B cell (primary cell): Measurements from ENCODE around the gene PWWP2B.

Source experiments
- EZH2 ChIP-seq: IDR thresholded peaks from 2 replicates; pipeline ENCODE4 v1.6.1; 2012; ENCODE audit warnings: borderline replicate concordance, low read depth, mild to moderate bottlenecking, moderate library complexity, low read length; ENCODE audit not compliant: insufficient read depth, poor library complexity, severe bottlenecking
- TF ChIP-seq, protein P1 (sequence below): fragments of 200-600 bp; IDR thresholded peaks from one replicate; pipeline ENCODE4 v1.8.0; 2022; ENCODE audit warnings: antibody characterized with exemption, mild to moderate bottlenecking

DNA sequence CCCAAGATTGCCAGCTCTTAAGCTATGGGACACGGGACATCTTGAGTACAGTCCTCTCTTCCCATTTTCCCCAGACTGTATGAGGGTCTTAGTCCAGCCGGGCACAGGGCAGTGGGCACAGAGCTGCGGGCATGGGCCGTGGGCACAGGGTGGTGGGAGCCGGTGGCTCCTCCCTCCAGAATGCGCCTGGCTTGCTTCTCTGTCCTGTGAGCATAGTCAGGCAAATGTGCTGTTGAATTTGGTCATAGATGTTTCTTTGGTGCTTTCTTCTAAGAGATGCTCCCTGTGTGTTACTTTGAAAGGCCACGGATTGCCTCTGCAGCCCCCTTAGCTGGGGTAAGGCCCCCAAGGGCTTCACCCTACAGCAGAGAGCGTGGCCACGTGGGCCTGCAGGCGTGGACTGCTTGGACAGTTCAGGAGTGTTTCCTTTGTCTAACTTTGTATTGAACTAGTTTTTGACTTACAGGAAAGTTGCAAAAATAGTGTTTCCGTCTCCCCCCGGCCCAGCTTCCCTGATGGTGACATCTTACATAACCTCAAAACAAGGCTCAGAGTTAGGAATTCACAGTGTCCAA is 40.3 kb upstream of the PWWP2B start:
- TF ChIP-seq, protein P1, sequence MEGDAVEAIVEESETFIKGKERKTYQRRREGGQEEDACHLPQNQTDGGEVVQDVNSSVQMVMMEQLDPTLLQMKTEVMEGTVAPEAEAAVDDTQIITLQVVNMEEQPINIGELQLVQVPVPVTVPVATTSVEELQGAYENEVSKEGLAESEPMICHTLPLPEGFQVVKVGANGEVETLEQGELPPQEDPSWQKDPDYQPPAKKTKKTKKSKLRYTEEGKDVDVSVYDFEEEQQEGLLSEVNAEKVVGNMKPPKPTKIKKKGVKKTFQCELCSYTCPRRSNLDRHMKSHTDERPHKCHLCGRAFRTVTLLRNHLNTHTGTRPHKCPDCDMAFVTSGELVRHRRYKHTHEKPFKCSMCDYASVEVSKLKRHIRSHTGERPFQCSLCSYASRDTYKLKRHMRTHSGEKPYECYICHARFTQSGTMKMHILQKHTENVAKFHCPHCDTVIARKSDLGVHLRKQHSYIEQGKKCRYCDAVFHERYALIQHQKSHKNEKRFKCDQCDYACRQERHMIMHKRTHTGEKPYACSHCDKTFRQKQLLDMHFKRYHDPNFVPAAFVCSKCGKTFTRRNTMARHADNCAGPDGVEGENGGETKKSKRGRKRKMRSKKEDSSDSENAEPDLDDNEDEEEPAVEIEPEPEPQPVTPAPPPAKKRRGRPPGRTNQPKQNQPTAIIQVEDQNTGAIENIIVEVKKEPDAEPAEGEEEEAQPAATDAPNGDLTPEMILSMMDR: no peak
- TF ChIP-seq EZH2: no peak
